ENCODE data around the gene FOXK2. TPM values are rescaled to one million over a fixed set of nuclear protein-coding genes. Genes with fewer than 3 reads are reported as not detected.

The FOXK2 gene
- total RNA-seq, 1 experiment from 2014 or later = 57.7 TPM

GRCh38 chr17:82564241-82564640 lies 44.7 kb downstream of the FOXK2 start (continued):
- TF ChIP-seq MYBL2 (CRISPR knock-in tag; IDR thresholded peaks at IDR 0.05) (no peak), ZNF317 (CRISPR knock-in tag; IDR thresholded peaks at IDR 0.05; ENCODE audit: borderline replicate concordance, low read depth) (no peak), SOX15 (CRISPR knock-in tag; IDR thresholded peaks at IDR 0.05) (no peak), JUN (CRISPR knock-in tag; IDR thresholded peaks at IDR 0.05) (no peak), ATF1 (CRISPR knock-in tag; IDR thresholded peaks at IDR 0.05) (no peak), PRRX2 (CRISPR knock-in tag; IDR thresholded peaks at IDR 0.05) (no peak)
- TF ChIP-seq, protein P1, sequence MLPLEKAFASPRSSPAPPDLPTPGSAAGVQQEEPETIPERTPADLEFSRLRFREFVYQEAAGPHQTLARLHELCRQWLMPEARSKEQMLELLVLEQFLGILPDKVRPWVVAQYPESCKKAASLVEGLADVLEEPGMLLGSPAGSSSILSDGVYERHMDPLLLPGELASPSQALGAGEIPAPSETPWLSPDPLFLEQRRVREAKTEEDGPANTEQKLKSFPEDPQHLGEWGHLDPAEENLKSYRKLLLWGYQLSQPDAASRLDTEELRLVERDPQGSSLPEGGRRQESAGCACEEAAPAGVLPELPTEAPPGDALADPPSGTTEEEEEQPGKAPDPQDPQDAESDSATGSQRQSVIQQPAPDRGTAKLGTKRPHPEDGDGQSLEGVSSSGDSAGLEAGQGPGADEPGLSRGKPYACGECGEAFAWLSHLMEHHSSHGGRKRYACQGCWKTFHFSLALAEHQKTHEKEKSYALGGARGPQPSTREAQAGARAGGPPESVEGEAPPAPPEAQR (CRISPR knock-in tag; IDR thresholded peaks at IDR 0.05) = no peak

DNA sequence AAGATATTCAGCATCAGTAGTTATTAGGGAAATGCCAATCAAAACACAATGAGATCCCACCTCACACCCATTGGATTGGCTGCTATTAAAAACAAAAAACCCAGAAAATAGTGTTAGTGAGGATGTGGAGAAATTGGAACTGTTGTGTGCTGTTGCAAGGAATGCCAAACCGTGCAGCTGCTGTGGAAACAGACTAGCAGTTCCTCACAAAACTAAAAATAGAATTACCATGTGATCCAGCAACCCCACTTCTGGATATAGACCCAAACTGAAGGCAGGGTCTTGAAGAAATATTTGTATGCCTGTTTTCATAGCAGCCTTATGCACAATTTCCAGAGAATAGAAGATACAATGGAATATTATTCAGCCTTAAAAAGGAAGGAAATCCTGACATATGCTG lies 46.0 kb downstream of the FOXK2 start:
- Mint-ChIP-seq H3K9me3 (no peaks in the 10 kb centered on the region), H3K27ac (no peak overlapping the region; the same call in 1 of the 2 replicates), H3K36me3 (peaks cover 35% of the 10 kb centered on the region), H3K27me3 (ENCODE audit: low read depth) (no peaks in the 10 kb centered on the region), H3K4me1 (peaks cover 23% of the 10 kb centered on the region), H3K4me3 (no peak overlapping the region)
- no peak for DNase-seq (ENCODE audit: low spot score)
- ATAC-seq = no peak
- ChIA-PET CTCF (no interaction called here), POLR2A (interaction anchor here (0.7 kb wide), 1 partner anchor 45 kb away, joined by 3 read pairs; no protein-coding TSS in a partner anchor)
- TF ChIP-seq ELF4 (CRISPR knock-in tag; IDR thresholded peaks at IDR 0.05; ENCODE audit: low read depth) (no peak), ZNF671 (CRISPR knock-in tag; IDR thresholded peaks at IDR 0.05) (no peak), NR2C2 (CRISPR knock-in tag; IDR thresholded peaks at IDR 0.05) (no peak), ZNF121 (CRISPR knock-in tag; IDR thresholded peaks at IDR 0.05) (no peak), RORB (CRISPR knock-in tag; IDR thresholded peaks at IDR 0.05) (no peak), OVOL2 (CRISPR knock-in tag; IDR thresholded peaks at IDR 0.05; ENCODE audit: borderline replicate concordance) (no peak), ATF3 (CRISPR knock-in tag; conservative IDR thresholded peaks at IDR 0.05) (no peak), MYBL2 (CRISPR knock-in tag; IDR thresholded peaks at IDR 0.05) (no peak), TEAD4 (CRISPR knock-in tag; IDR thresholded peaks at IDR 0.05) (no peak), NFATC4 (CRISPR knock-in tag; IDR thresholded peaks at IDR 0.05) (no peak), TP53 (CRISPR knock-in tag; IDR thresholded peaks at IDR 0.05) (no peak), GRHL2 (CRISPR knock-in tag; IDR thresholded peaks at IDR 0.05; ENCODE audit: insufficient replicate concordance, severe bottlenecking) (no peak), SMAD3 (CRISPR knock-in tag; IDR thresholded peaks at IDR 0.05; ENCODE audit: borderline replicate concordance) (no peak), E2F1 (CRISPR knock-in tag; IDR thresholded peaks at IDR 0.05) (no peak), GTF2I (CRISPR knock-in tag; conservative IDR thresholded peaks at IDR 0.05) (no peak), ZNF512 (CRISPR knock-in tag; IDR thresholded peaks at IDR 0.05; ENCODE audit: borderline replicate concordance) (no peak), NR1H2 (CRISPR knock-in tag; IDR thresholded peaks at IDR 0.05) (no peak)

Measured in WTC11 (cell line).